ENCODE results near the gene PLET1.

Gene PLET1

DNA sequence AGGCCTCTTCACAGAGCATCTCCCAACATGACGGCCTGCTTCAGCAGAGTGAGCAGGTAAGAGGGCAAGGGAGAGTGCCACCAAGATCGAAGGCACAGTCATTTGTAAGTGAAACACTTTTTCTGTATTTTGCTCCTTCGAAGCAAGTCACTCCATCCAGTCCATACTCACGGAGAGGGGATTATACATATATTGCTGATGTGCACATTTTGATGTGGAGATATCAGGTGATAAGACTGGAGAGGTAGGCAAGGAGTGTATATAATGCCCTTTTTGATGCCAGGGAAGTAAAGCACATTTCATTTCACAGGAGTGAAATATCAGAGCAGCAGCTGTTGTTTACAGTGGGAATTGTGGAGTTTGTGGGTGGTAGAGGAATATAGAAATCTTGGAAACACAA is 23.2 kb downstream of the PLET1 start:
- peaks cover 48% of the 10 kb centered on the region for H3K36me3 ChIP-seq (ENCODE audit: control insufficient read depth, insufficient read depth, low read length)
- H3K4me3 ChIP-seq (ENCODE audit: low read depth, low read length) = no peak overlapping the region
- no peaks in the 10 kb centered on the region for H3K4me1 ChIP-seq (ENCODE audit: control insufficient read depth, insufficient read depth, low read length)
- no peak overlapping the region for H3K27ac ChIP-seq (ENCODE audit: low read depth, low read length)
- H3K27me3 ChIP-seq (ENCODE audit: control insufficient read depth, insufficient read depth, low read length) = no peaks in the 10 kb centered on the region
- no peak overlapping the region for H3K9ac ChIP-seq (ENCODE audit: low read length)
- H3K9me3 ChIP-seq (ENCODE audit: control insufficient read depth, insufficient read depth, low read depth, low read length) = no peaks in the 10 kb centered on the region

DNA sequence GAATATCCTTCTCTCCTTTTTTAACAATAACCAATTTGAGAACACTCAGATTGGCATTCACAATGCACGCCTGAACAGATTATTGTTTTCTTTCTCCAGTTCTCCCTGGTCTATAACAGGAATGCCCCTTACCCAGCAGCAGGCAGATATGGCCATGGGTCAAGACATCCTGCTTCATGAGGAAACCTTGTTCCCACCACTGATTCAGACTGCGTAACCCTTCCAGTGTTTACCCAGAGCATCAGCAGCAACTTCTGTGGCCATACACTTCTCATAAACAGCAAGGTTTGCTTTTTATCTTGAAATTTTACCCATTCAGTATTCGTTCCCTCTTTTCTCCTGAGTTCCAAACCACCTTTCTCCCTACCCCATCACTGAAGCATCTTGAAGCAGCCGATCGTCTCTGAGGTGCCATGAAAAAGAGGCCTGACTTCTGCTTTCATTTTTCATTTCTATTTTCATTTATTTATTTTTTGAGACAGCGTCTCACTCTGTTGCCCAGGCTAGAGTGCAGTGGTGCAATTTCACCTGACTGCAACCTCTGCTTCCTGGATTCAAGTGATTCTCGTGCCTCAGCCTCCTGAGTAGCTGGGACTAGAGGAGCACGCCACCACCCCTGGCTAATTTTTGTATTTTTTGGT is 24.8 kb downstream of the PLET1 start:
- Histone ChIP-seq H3K9me3 (ENCODE audit: control insufficient read depth, insufficient read depth, low read depth, low read length) (no peaks in the 10 kb centered on the region), H3K27ac (ENCODE audit: low read depth, low read length) (no peak overlapping the region), H3K4me3 (ENCODE audit: low read depth, low read length) (no peak overlapping the region), H3K4me1 (ENCODE audit: control insufficient read depth, insufficient read depth, low read length) (no peaks in the 10 kb centered on the region), H3K27me3 (ENCODE audit: control insufficient read depth, insufficient read depth, low read length) (no peaks in the 10 kb centered on the region), H3K36me3 (ENCODE audit: control insufficient read depth, insufficient read depth, low read length) (peaks cover 56% of the 10 kb centered on the region), H3K9ac (ENCODE audit: low read length) (no peak overlapping the region)

DNA sequence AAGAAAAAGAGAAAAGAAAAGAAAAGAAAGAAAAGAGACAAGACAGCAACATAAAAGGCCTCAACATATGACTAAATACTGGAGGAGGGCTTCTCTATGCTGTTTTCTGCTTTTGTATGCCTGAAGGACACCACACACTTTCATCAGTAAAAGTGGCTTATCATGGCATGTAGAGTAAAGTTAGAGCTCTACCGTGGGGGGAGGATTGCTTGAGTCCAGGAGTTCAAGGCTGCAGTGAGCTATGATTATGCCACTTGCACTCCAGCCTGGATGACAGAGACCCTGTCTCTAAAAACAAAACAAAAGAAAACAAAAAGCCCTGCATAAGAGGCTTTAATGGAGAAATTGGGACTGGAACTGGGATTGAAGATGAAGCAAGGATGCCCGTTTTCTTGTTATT is 28.7 kb downstream of the PLET1 start:
- no peak overlapping the region for H3K9ac ChIP-seq (ENCODE audit: low read length)
- H3K9me3 ChIP-seq (ENCODE audit: control insufficient read depth, insufficient read depth, low read depth, low read length) = no peaks in the 10 kb centered on the region
- H3K36me3 ChIP-seq (ENCODE audit: control insufficient read depth, insufficient read depth, low read length) = peaks cover 66% of the 10 kb centered on the region
- 0 out of 2 replicates have a peak, but pooled peaks cover 3% of the 10 kb centered on the region for H3K4me1 ChIP-seq (ENCODE audit: control insufficient read depth, insufficient read depth, low read length)
- no peak overlapping the region for H3K27ac ChIP-seq (ENCODE audit: low read depth, low read length)
- no peak overlapping the region for H3K4me3 ChIP-seq (ENCODE audit: low read depth, low read length)
- no peaks in the 10 kb centered on the region for H3K27me3 ChIP-seq (ENCODE audit: control insufficient read depth, insufficient read depth, low read length)

DNA sequence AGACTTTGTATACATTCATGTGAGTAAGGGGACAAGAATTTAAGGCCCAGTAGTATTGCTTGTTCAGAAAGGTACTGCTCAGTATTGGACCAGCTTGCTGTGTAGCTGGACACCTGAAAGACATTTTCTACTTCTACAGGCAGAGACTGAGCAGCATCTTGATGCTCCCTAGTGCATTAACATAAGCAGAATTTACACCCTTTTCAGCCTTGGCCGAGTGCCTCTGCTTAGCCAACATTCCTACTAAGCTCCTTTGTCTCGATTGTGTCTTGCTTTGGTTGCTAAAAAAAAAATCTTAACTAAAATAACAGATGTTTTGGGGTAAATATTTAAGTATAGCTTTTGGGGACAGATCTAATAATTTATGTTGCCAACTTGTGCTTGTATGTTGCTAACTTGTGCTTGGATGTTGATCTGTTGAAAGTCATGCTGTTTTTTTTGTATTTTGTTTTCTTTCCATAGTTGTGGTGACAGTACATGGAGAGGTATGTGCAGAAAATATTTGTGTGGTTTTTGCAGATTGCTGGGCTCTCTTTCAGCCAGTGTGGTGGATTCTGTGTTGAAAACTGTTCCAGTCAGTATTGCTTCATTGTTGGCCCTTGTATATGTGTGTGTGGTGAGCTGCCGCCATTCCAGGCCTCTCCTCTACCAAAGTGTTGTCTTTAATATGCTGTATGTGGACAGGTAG is 30.8 kb downstream of the PLET1 start:
- no peak overlapping the region for H3K9ac ChIP-seq (ENCODE audit: low read length)
- peaks cover 48% of the 10 kb centered on the region for H3K36me3 ChIP-seq (ENCODE audit: control insufficient read depth, insufficient read depth, low read length)
- no peak overlapping the region for H3K4me3 ChIP-seq (ENCODE audit: low read depth, low read length)
- H3K27ac ChIP-seq (ENCODE audit: low read depth, low read length) = no peak overlapping the region
- H3K4me1 ChIP-seq (ENCODE audit: control insufficient read depth, insufficient read depth, low read length) = 0 out of 2 replicates have a peak, but pooled peaks cover 3% of the 10 kb centered on the region
- no peaks in the 10 kb centered on the region for H3K27me3 ChIP-seq (ENCODE audit: control insufficient read depth, insufficient read depth, low read length)
- no peaks in the 10 kb centered on the region for H3K9me3 ChIP-seq (ENCODE audit: control insufficient read depth, insufficient read depth, low read depth, low read length)

DNA sequence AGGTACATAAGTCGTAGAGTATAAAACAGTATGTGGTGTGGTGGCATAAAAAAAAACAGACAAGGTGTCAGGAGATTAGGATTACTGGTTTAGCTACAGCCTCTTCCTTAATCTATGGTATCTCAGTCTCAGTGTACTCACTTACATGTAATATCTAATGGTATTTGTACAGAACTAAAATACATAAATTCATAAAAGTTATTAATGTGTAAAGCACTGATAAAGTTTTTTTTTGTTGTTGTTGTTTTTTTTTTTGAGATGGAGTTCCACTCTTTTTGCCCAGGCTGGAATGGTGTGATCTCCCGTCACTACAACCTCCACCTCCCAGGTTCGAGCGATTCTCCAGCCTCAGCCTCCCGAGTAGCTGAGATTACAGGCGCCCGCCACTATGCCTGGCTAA is 31.5 kb downstream of the PLET1 start:
- no peaks in the 10 kb centered on the region for H3K9me3 ChIP-seq (ENCODE audit: control insufficient read depth, insufficient read depth, low read depth, low read length)
- no peak overlapping the region for H3K27ac ChIP-seq (ENCODE audit: low read depth, low read length)
- H3K4me1 ChIP-seq (ENCODE audit: control insufficient read depth, insufficient read depth, low read length) = 0 out of 2 replicates have a peak, but pooled peaks cover 3% of the 10 kb centered on the region
- H3K27me3 ChIP-seq (ENCODE audit: control insufficient read depth, insufficient read depth, low read length) = no peaks in the 10 kb centered on the region; the same call in 1 of the 2 replicates
- no peak overlapping the region for H3K9ac ChIP-seq (ENCODE audit: low read length)
- H3K4me3 ChIP-seq (ENCODE audit: low read depth, low read length) = no peak overlapping the region
- H3K36me3 ChIP-seq (ENCODE audit: control insufficient read depth, insufficient read depth, low read length) = peaks cover 43% of the 10 kb centered on the region

DNA sequence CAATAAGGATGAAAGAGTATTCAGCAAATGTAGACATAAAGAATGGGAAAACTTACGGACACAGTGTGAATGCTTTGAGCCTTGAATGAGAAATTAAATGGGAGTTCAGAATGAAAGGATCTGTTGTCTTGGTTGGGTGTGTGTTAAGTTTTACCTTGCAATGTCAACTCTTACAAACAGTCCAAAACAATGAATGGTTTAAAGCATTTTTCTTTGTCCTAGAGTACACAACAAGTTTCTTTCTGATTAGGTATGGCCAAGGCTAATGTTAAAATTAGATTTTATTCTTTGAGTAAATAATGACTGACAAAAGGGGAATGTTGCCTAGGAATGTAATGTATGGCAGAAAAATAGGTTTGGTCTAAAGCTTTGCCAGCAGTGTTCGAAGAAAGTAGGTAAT is 32.0 kb downstream of the PLET1 start:
- 0 out of 2 replicates have a peak, but pooled peaks cover 3% of the 10 kb centered on the region for H3K4me1 ChIP-seq (ENCODE audit: control insufficient read depth, insufficient read depth, low read length)
- H3K9ac ChIP-seq (ENCODE audit: low read length) = no peak overlapping the region
- H3K4me3 ChIP-seq (ENCODE audit: low read depth, low read length) = no peak overlapping the region
- H3K27ac ChIP-seq (ENCODE audit: low read depth, low read length) = no peak overlapping the region
- peaks cover 4% of the 10 kb centered on the region; the same call in 1 of the 2 replicates for H3K27me3 ChIP-seq (ENCODE audit: control insufficient read depth, insufficient read depth, low read length)
- peaks cover 39% of the 10 kb centered on the region for H3K36me3 ChIP-seq (ENCODE audit: control insufficient read depth, insufficient read depth, low read length)
- no peaks in the 10 kb centered on the region for H3K9me3 ChIP-seq (ENCODE audit: control insufficient read depth, insufficient read depth, low read depth, low read length)

DNA sequence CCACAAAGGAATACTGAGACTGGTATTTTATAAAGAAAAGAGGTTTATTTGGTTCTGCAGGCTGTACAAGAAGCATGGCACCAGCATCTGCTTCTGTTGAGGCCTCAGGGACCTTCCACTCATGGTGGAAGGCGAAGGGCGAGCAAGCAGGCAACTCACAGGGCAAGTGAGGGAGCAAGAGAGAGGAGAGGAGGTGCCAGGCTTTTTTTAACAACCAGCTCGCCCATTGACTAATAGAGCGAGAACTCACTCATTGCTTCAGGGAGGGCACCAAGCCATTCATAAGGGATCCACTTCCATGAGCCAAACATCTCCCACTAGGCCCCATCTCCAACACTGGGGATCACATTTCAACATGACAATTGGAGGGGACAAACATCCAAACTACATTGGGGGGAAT is 33.2 kb downstream of the PLET1 start:
- H3K4me3 ChIP-seq (ENCODE audit: low read depth, low read length) = peak overlapping the region; percentile 97
- H3K4me1 ChIP-seq (ENCODE audit: control insufficient read depth, insufficient read depth, low read length) = 0 out of 2 replicates have a peak, but pooled peaks cover 3% of the 10 kb centered on the region
- H3K9ac ChIP-seq (ENCODE audit: low read length) = no peak overlapping the region
- H3K9me3 ChIP-seq (ENCODE audit: control insufficient read depth, insufficient read depth, low read depth, low read length) = no peaks in the 10 kb centered on the region
- H3K27ac ChIP-seq (ENCODE audit: low read depth, low read length) = no peak overlapping the region
- peaks cover 10% of the 10 kb centered on the region; the same call in 1 of the 2 replicates for H3K27me3 ChIP-seq (ENCODE audit: control insufficient read depth, insufficient read depth, low read length)
- H3K36me3 ChIP-seq (ENCODE audit: control insufficient read depth, insufficient read depth, low read length) = peaks cover 33% of the 10 kb centered on the region

DNA sequence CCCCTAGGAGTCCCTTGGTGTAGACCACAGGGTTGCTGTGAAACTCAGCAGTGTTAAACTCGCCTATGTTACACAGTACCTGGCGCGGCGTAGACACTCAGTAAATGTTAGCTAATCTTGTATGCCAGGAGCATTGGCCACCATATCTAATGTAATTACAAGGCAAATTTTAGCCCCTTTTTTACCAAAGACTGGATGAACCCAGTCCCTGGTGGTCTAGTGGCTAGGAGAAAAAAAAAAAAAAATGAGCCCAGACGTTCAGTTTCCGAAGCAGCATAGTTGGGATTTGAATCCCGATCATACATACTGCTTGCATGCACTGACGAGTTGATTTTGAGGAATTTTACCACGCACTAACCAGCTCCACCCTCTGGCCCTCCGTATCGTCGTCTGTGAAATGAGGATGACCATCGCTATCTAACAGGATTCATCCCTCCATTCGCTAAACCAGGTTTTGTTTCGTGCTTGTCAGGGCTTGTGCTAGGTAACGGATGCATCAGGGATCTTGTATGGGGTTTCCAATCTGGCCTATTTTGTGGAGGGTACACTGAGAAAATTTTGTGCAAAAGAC is 33.7 kb downstream of the PLET1 start:
- H3K4me3 ChIP-seq (ENCODE audit: low read depth, low read length) = peak overlapping the region; percentile 97
- H3K4me1 ChIP-seq (ENCODE audit: control insufficient read depth, insufficient read depth, low read length) = 0 out of 2 replicates have a peak, but pooled peaks cover 3% of the 10 kb centered on the region
- peaks cover 10% of the 10 kb centered on the region; the same call in 1 of the 2 replicates for H3K27me3 ChIP-seq (ENCODE audit: control insufficient read depth, insufficient read depth, low read length)
- peak overlapping the region; percentile 74; the same call in 1 of the 2 replicates for H3K27ac ChIP-seq (ENCODE audit: low read depth, low read length)
- peaks cover 32% of the 10 kb centered on the region for H3K36me3 ChIP-seq (ENCODE audit: control insufficient read depth, insufficient read depth, low read length)
- no peaks in the 10 kb centered on the region for H3K9me3 ChIP-seq (ENCODE audit: control insufficient read depth, insufficient read depth, low read depth, low read length)
- H3K9ac ChIP-seq (ENCODE audit: low read length) = peak overlapping the region; percentile 92

DNA sequence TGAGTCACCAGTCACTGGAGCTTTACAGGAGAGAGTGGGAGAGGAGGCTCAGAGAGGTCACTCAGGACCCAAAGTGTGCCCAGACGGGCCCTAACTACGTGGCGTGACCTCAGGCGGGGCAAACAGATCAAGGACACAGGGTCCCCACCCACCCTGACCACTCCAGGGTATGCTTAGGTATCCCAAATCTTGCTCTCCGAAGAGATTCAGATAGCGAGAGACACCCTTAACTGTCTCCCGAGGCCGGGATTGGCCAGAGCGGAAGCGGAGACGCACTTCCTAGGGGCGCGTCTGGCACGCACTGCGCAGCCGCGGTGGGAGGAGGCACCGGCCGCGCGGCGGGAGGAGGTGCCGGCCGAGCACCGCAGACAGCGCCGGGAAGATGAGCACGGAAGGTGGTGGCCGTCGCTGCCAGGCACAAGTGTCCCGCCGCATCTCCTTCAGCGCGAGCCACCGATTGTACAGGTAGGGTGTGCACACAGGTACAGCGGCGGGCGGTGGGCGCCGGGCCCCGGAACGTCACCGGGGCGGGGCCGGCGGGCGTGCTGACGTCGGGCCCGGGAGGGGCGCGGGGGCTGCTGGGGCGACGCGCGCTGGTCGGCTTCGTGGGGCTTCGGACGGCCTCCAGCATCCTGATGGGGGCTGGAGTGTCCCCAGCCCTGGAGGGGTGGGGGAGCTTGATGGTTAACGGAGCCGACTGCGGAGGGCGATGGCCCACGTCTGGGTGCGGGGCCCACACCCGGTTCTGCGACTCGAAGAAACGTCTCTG is 34.4 kb downstream of the PLET1 start, which contains the start of gene PTS:
Gene PTS (plus strand): TSS at position 367 of the 769 bp plus-strand sequence. CDS start 16 bp downstream, at position 383.
- 0 out of 2 replicates have a peak, but pooled peaks cover 3% of the 10 kb centered on the region for H3K4me1 ChIP-seq (ENCODE audit: control insufficient read depth, insufficient read depth, low read length)
- peak within 1 kb of the TSS; percentile 92 for H3K9ac ChIP-seq (ENCODE audit: low read length)
- peak within 1 kb of the TSS; percentile 97 for H3K4me3 ChIP-seq (ENCODE audit: low read depth, low read length)
- H3K27me3 ChIP-seq (ENCODE audit: control insufficient read depth, insufficient read depth, low read length) = peaks cover 10% of the 10 kb centered on the region; the same call in 1 of the 2 replicates
- no peaks in the 10 kb centered on the region for H3K9me3 ChIP-seq (ENCODE audit: control insufficient read depth, insufficient read depth, low read depth, low read length)
- peaks cover 28% of the 10 kb centered on the region for H3K36me3 ChIP-seq (ENCODE audit: control insufficient read depth, insufficient read depth, low read length)
- peak within 1 kb of the TSS; percentile 74; the same call in 1 of the 2 replicates for H3K27ac ChIP-seq (ENCODE audit: low read depth, low read length)

DNA sequence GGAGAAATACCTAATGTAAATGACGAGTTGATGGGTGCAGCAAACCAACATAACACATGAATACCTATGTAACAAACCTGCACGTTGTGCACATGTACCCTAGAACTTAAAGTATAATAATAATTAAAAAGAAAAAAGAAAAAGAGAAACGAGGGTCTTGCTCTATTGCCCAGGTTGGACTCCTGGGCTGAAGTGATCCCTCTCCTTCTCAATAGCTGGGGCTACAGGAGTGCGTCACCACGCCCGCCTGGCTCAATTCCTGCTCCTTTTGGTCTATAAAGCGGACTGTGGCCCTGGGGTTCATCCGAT is 35.0 kb downstream of the PLET1 start:
- H3K9me3 ChIP-seq (ENCODE audit: control insufficient read depth, insufficient read depth, low read depth, low read length) = no peaks in the 10 kb centered on the region
- H3K36me3 ChIP-seq (ENCODE audit: control insufficient read depth, insufficient read depth, low read length) = peaks cover 23% of the 10 kb centered on the region
- peak overlapping the region; percentile 97 for H3K4me3 ChIP-seq (ENCODE audit: low read depth, low read length)
- peaks cover 10% of the 10 kb centered on the region; the same call in 1 of the 2 replicates for H3K27me3 ChIP-seq (ENCODE audit: control insufficient read depth, insufficient read depth, low read length)
- peak overlapping the region; percentile 74; the same call in 1 of the 2 replicates for H3K27ac ChIP-seq (ENCODE audit: low read depth, low read length)
- H3K4me1 ChIP-seq (ENCODE audit: control insufficient read depth, insufficient read depth, low read length) = 0 out of 2 replicates have a peak, but pooled peaks cover 3% of the 10 kb centered on the region
- H3K9ac ChIP-seq (ENCODE audit: low read length) = peak overlapping the region; percentile 92
